IMR-90 (cell line): ENCODE measurements around the gene TMX2. TPM values are rescaled to one million over a fixed set of nuclear protein-coding genes. Genes with fewer than 3 reads are reported as not detected.

Source experiments
- ATAC-seq: fragments of 200-7000 bp; cut with Tn5 transposase; 2 replicates; pipeline ENCODE4 v1.9.1; 2020; ENCODE audit warnings: low read depth, mild to moderate bottlenecking, moderate library complexity
- BruUV-seq: library from RNA; stranded (reverse); fragments of 400-500 nt; replicated peaks from 2 replicates; lab custom pipeline; 2021; lab: Mats Ljungman, UMichigan
- CTCF ChIA-PET: fragments of 300-600 bp; formaldehyde crosslinking; extraction: SDS; loops from one replicate; lab custom pipeline; 2021; ENCODE audit warnings: antibody characterized with exemption; lab: Yijun Ruan, JAX
- POLR2A ChIA-PET: fragments of 300-600 bp; sonication (Branson Sonifier 250); formaldehyde crosslinking; loops from one replicate; lab custom pipeline; 2022; ENCODE audit warnings: antibody characterized with exemption; ENCODE audit not compliant: unreplicated experiment; lab: Charles Lee
- DNase-seq: peaks from one replicate; pipeline ENCODE4 v3.0.0; 2013
- H2AFZ ChIP-seq: replicated peaks from 2 replicates; pipeline ENCODE3; 2013; ENCODE audit warnings: low read length, mild to moderate bottlenecking; ENCODE audit not compliant: poor library complexity
- H2AK5ac ChIP-seq: 2 replicates; pipeline ENCODE4 v1.6.1; 2013; ENCODE audit warnings: low read depth, low read length, inconsistent platforms
- H2AK9ac ChIP-seq: replicated peaks from 2 replicates; pipeline ENCODE3; 2013; ENCODE audit warnings: mild to moderate bottlenecking, low read depth, low read length, moderate library complexity; ENCODE audit not compliant: poor library complexity
- H2BK120ac ChIP-seq: 2 replicates; pipeline ENCODE4 v1.6.1; 2013; ENCODE audit warnings: low read depth, low read length, inconsistent platforms
- H2BK15ac ChIP-seq: 3 replicates; pipeline ENCODE4 v1.6.1; 2013; ENCODE audit warnings: low read depth, low read length, inconsistent platforms
- H2BK20ac ChIP-seq: 2 replicates; pipeline ENCODE4 v1.6.1; 2013; ENCODE audit warnings: low read depth, mild to moderate bottlenecking, inconsistent platforms, low read length, moderate library complexity
- H2BK5ac ChIP-seq: 2 replicates; pipeline ENCODE4 v1.6.1; 2013; ENCODE audit warnings: mild to moderate bottlenecking, low read depth, low read length, inconsistent platforms; ENCODE audit not compliant: poor library complexity, severe bottlenecking
- H3K14ac ChIP-seq: replicated peaks from 2 replicates; pipeline ENCODE4 v1.6.1; 2013; ENCODE audit warnings: low read depth, low read length, inconsistent platforms
- H3K18ac ChIP-seq: 2 replicates; pipeline ENCODE4 v1.6.1; 2013; ENCODE audit warnings: low read depth, low read length, control low read depth
- H3K23ac ChIP-seq: 2 replicates; pipeline ENCODE4 v1.6.1; 2013; ENCODE audit warnings: low read depth, low read length, inconsistent platforms
- H3K27ac ChIP-seq: 2 replicates; pipeline ENCODE4 v1.5.1; 2013; ENCODE audit warnings: mild to moderate bottlenecking, control low read depth, low read length; ENCODE audit not compliant: insufficient read depth
- H3K27me3 ChIP-seq: 2 replicates; pipeline ENCODE4 v1.6.1; 2013; ENCODE audit warnings: low read length; ENCODE audit not compliant: control insufficient read depth, insufficient read depth
- H3K36me3 ChIP-seq: 2 replicates; pipeline ENCODE4 v1.6.1; 2013; ENCODE audit warnings: low read length, mixed read lengths; ENCODE audit not compliant: control insufficient read depth, insufficient read depth
- H3K4ac ChIP-seq: 2 replicates; pipeline ENCODE4 v1.6.1; 2013; ENCODE audit warnings: low read depth, low read length, inconsistent platforms
- H3K4me1 ChIP-seq: 2 replicates; pipeline ENCODE4 v1.6.1; 2013; ENCODE audit warnings: low read length, mixed read lengths; ENCODE audit not compliant: control insufficient read depth, insufficient read depth
- H3K4me2 ChIP-seq: 2 replicates; pipeline ENCODE4 v1.6.1; 2013; ENCODE audit warnings: low read depth, mild to moderate bottlenecking, control low read depth, low read length, moderate library complexity
- H3K4me3 ChIP-seq: 2 replicates; pipeline ENCODE4 v1.5.1; 2013; ENCODE audit warnings: low read depth, mild to moderate bottlenecking, control low read depth, low read length, moderate library complexity; ENCODE audit not compliant: insufficient read depth
- H3K56ac ChIP-seq: 2 replicates; pipeline ENCODE4 v1.6.1; 2013; ENCODE audit warnings: low read length, inconsistent platforms; ENCODE audit not compliant: insufficient read depth; ENCODE audit errors: extremely low read depth
- H3K79me1 ChIP-seq, 2 experiments: 2 replicates each; pipeline ENCODE4 v1.6.1; 2013; ENCODE audit warnings: low read length in 2 of 2, inconsistent platforms in 1 of 2, low read depth in 1 of 2
- H3K9ac ChIP-seq: 2 replicates; pipeline ENCODE4 v1.6.1; 2013; ENCODE audit warnings: low read depth, low read length, control low read depth
- H3K9me1 ChIP-seq: 2 replicates; pipeline ENCODE4 v1.6.1; 2013; ENCODE audit warnings: low read length, inconsistent platforms; ENCODE audit not compliant: insufficient read depth
- H3K9me3 ChIP-seq: 2 replicates; pipeline ENCODE4 v1.6.1; 2013; ENCODE audit warnings: low read length; ENCODE audit not compliant: control insufficient read depth, insufficient read depth
- H4K20me1 ChIP-seq: 2 replicates; pipeline ENCODE4 v1.6.1; 2013; ENCODE audit warnings: low read length, inconsistent platforms; ENCODE audit not compliant: insufficient read depth
- H4K5ac ChIP-seq: 2 replicates; pipeline ENCODE4 v1.6.1; 2013; ENCODE audit warnings: mild to moderate bottlenecking, low read depth, low read length, control low read depth
- H4K8ac ChIP-seq, 2 experiments: 2 replicates each; pipeline ENCODE4 v1.6.1; 2013; ENCODE audit warnings: low read depth in 2 of 2, low read length in 2 of 2, control low read depth in 1 of 2, inconsistent platforms in 1 of 2
- H4K91ac ChIP-seq: 2 replicates; pipeline ENCODE4 v1.6.1; 2013; ENCODE audit warnings: low read depth, low read length, inconsistent platforms; ENCODE audit not compliant: insufficient read depth
- SMC3 ChIP-seq: fragments of 150-350 bp; IDR thresholded peaks from 2 replicates; pipeline ENCODE4 v1.6.1; 2016; ENCODE audit warnings: low read depth, mild to moderate bottlenecking, antibody characterized with exemption, low read length, moderate library complexity
- WGBS, 2 experiments: methylation state at CpG; one replicate each; pipeline versions ENCODE4 v1.1.5 to v1.1.7; 2013; ENCODE audit warnings: missing lambda C conversion rate in 2 of 2; ENCODE audit not compliant: insufficient read length in 1 of 2; ENCODE audit errors: extremely low coverage in 2 of 2; 5-methylcytosine and 5-hydroxymethylcytosine counted together
- dilution Hi-C: fragments of 300-500 bp; cut with HindIII; formaldehyde crosslinking; loops from one replicate; pipeline ENCODE4 v1.14.3; 2018; ENCODE audit warnings: low sequenced_read_pairs; ENCODE audit not compliant: unreplicated experiment
- in situ Hi-C: fragments of 300-500 bp; cut with MboI; formaldehyde crosslinking; loops from 3 replicates; pipeline ENCODE4 v1.14.3; 2019; ENCODE audit warnings: low sequenced_read_pairs, inconsistent platforms, mixed read lengths
- intact Hi-C: fragments of 100-400 bp; cut with micrococcal nuclease; formaldehyde crosslinking; loops from 2 replicates; pipeline ENCODE4 v1.10.0; 2022
- polyA plus RNA-seq, 3 experiments: library from polyadenylated mRNA; depleted of rRNA; stranded (reverse); fragments of >200 nt; gene quantifications; 2 replicates each; pipeline ENCODE4 v1.2.3, GENCODE V29; 2012; ENCODE audit warnings: low replicate concordance in 1 of 3
- total RNA-seq: library from RNA; depleted of rRNA; stranded (reverse); fragments of >200 nt; gene quantifications from 2 replicates; pipeline ENCODE4 v1.2.3, GENCODE V29; 2012

The TMX2 gene
- total and polyA plus RNA-seq, 2 of the 4 experiments (the other 2 are of a cell fraction), result 60.3 to 103 TPM

- no peak overlapping the region for H2AK5ac ChIP-seq
- no peak overlapping the region for H2AK9ac ChIP-seq
- H4K5ac ChIP-seq, result no peak overlapping the region
- CTCF ChIA-PET, result no interaction called here
- no peak overlapping the region for H2BK20ac ChIP-seq
- no peaks in the 10 kb centered on the region for H3K27me3 ChIP-seq
- H3K56ac ChIP-seq, result no peak overlapping the region
- POLR2A ChIA-PET, result no interaction called here
- in situ Hi-C loops (no loop called here), dilution Hi-C loops (no loop called here), intact Hi-C loops (no loop called here)
- WGBS, 2 experiments, result no CpG with 5 or more reads among the region's 2 CpGs
- TF ChIP-seq SMC3, result no peak
- peak; percentile 41 for ATAC-seq
- peaks cover 50 to 61% of the 10 kb centered on the region in 2 experiments for H3K79me1 ChIP-seq
- H2BK120ac ChIP-seq, result no peak overlapping the region
- H3K9me1 ChIP-seq, result 0 out of 2 replicates have a peak, but pooled peaks cover 9% of the 10 kb centered on the region
- H3K4ac ChIP-seq, result no peak overlapping the region
- H3K18ac ChIP-seq, result no peak overlapping the region
- BruUV-seq, result no TSS peak
- H3K27ac ChIP-seq, result no peak overlapping the region
- no peak overlapping the region for H3K4me2 ChIP-seq
- H3K36me3 ChIP-seq, result peaks cover 25% of the 10 kb centered on the region
- H4K20me1 ChIP-seq, result peaks cover 38% of the 10 kb centered on the region
- H3K14ac ChIP-seq, result no peak overlapping the region
- H3K4me1 ChIP-seq, result peaks cover 4% of the 10 kb centered on the region
- no peak overlapping the region for H2BK15ac ChIP-seq
- H3K4me3 ChIP-seq, result no peak overlapping the region
- no peak overlapping the region for H4K8ac ChIP-seq
- H3K9me3 ChIP-seq, result no peaks in the 10 kb centered on the region
- H3K23ac ChIP-seq, result no peak overlapping the region
- no peak overlapping the region for H4K91ac ChIP-seq
- no peak overlapping the region for H2BK5ac ChIP-seq
- peak; percentile 22 for DNase-seq
- H2AFZ ChIP-seq, result no peak overlapping the region
- H3K9ac ChIP-seq, result no peak overlapping the region
Measured at GRCh38 chr11:57680552-57680874, 31.9 kb upstream of the TMX2 start.
